H7 (cell line): ENCODE results near the gene RLN2. TPM values are rescaled to one million over a fixed set of nuclear protein-coding genes. Genes with fewer than 3 reads are reported as not detected.
A peak's percentile ranks its signal among the peaks of the same experiment; 100 is the strongest.

Experiments
- DNase-seq: peaks from one replicate; pipeline ENCODE4 v3.0.0; 2012
- H3K27me3 ChIP-seq: 2 replicates; pipeline ENCODE4 v1.6.0; 2011; ENCODE audit warnings: mild to moderate bottlenecking, low read length; ENCODE audit not compliant: control insufficient read depth, insufficient read depth
- H3K36me3 ChIP-seq: replicated peaks from 2 replicates; pipeline ENCODE4 v1.5.1; 2011; ENCODE audit warnings: low read length; ENCODE audit not compliant: control insufficient read depth, insufficient read depth
- H3K4me3 ChIP-seq: 2 replicates; pipeline ENCODE4 v1.5.1; 2011; ENCODE audit warnings: low read depth, mild to moderate bottlenecking, control low read depth, low read length, moderate library complexity; ENCODE audit not compliant: insufficient read depth
- total RNA-seq: library from RNA; depleted of rRNA; stranded (reverse); fragments of >200 nt; shearing (Covaris generic); gene quantifications from 2 replicates; pipeline ENCODE4 v1.2.3, GENCODE V29; 2014; rRNA removed

The RLN2 gene
- total RNA-seq, 1 experiment from 2014 or later, result 0.28 TPM

DNA sequence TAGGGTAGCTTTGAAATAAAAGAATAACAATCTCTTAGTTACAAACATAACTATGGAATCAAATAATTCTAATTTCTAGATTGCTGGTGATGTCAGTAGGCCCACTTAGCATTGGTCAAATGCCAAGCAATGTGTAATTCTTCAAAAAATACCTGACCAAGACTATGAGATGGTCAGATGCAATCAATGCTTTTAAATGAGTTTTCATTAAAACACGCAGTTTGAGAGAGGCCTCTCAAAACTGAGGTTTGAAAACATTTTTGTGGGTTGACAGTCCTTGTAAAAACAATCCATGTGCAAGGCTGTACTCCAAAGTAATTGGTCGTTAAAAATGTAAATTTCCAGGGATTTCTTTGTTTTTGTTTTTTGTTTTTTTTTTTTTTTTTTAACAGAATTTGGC lies 1.2 kb upstream of the RLN2 start:
- no peak overlapping the region for H3K4me3 ChIP-seq
- H3K36me3 ChIP-seq, result no peaks in the 10 kb centered on the region
- H3K27me3 ChIP-seq, result no peaks in the 10 kb centered on the region
- DNase-seq, result no peak

DNA sequence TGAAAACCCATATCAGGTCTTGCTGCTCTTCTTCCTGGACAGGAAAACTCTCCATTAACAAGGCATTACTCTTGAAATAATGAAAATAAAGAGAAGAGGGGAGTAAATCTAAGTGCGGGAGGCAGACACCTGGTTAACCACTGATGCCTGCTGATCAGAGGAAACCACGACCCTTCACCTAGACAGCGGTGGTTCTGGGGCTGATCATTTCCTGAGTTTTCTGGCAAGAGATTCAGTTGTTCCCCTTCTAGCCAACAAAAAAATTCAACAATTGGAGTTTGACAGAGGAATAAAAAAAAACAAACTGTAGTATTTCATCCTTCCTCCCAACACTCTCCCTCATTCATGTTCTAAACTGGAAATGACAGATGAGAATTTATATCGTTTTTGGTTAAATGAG lies 3.0 kb downstream of the RLN2 start:
- no peak overlapping the region for H3K4me3 ChIP-seq
- DNase-seq, result no peak
- H3K36me3 ChIP-seq, result no peaks in the 10 kb centered on the region
- no peaks in the 10 kb centered on the region for H3K27me3 ChIP-seq

DNA sequence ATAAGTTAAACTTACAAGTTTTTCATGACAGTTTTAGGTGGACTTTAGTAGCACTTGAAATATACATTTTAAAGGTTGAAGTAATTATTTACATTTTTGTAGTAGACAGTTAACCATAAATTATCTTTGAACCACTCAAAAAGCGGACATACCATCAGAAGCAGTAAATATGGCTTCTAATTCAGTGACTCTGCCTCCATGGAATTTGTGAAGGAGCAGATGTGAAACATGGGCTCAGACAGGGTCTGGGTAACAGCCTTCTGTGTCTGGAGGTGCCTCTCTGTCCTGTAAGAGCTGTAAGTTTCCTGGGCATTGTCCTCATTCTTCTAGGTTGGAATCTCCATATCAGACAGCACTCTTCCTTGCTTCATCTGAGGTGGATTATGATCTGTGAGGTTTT lies 12.4 kb downstream of the RLN2 start:
- DNase-seq, result no peak

DNA sequence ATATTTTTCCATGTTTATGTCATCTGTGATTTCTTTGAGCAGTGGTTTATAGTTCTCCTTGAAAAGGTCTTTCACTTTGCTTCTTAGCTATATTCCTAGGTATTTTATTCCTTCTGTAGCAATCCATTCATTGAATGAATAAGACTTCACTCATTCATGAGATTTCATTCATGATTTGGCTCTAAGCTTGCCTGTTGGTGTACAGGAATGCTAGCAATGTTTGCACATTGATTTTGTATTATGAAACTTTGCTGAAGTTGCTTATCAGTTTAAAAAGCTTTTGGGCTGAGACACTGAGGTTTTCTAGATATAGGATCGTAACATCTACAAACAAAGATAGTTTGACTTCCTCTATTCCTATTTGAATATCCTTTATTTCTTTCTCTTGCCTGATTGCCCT lies 15.9 kb downstream of the RLN2 start:
- no peak overlapping the region for H3K4me3 ChIP-seq
- H3K27me3 ChIP-seq, result no peaks in the 10 kb centered on the region
- no peak for DNase-seq
- no peaks in the 10 kb centered on the region for H3K36me3 ChIP-seq

More for the DNA sequence above, 12.4 kb downstream of the RLN2 start:
- no peaks in the 10 kb centered on the region for H3K27me3 ChIP-seq
- H3K36me3 ChIP-seq, result no peaks in the 10 kb centered on the region
- no peak overlapping the region for H3K4me3 ChIP-seq

DNA sequence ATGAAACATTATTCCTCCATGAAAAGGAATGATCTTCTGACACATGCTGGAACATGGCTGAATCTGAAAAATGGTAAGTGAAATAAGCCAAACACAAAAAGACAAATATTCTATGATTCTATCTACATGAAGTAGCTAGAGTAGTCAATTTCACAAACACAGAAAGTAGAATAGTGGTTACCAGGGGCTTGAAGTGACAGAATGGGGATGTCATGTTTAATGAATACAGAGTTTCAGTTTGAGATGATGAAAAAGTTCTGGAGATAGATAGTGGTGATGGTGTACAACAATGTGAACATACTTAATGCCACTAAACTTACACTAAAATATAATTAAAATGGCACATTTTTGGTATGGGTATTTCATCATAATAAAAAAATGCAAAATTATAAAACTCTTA lies 18.3 kb downstream of the RLN2 start:
- Histone ChIP-seq H3K36me3 (no peaks in the 10 kb centered on the region), H3K4me3 (no peak overlapping the region), H3K27me3 (no peaks in the 10 kb centered on the region)
- DNase-seq, result no peak

DNA sequence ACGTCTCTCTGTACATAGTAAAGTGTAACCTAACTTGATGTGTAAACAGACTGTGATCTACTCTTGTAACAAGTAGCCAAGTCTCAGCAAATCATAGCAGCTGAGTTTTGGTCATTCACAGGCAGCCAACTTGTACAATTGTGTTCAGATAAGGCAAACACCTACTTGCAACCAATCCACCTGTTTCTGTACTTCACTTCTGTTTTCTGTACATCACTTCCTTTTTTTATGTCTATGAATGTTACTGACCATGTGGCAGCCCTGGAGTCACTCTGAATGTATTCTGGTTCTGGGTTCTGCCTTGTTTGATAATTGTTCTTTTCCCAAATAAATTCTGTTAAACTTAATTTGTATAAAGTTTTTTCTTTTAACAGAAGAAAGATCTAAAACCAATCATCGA lies 26.0 kb downstream of the RLN2 start:
- no peak for DNase-seq
- H3K4me3 ChIP-seq, result no peak overlapping the region
- no peaks in the 10 kb centered on the region; the same call in 1 of the 2 replicates for H3K36me3 ChIP-seq
- H3K27me3 ChIP-seq, result no peaks in the 10 kb centered on the region

DNA sequence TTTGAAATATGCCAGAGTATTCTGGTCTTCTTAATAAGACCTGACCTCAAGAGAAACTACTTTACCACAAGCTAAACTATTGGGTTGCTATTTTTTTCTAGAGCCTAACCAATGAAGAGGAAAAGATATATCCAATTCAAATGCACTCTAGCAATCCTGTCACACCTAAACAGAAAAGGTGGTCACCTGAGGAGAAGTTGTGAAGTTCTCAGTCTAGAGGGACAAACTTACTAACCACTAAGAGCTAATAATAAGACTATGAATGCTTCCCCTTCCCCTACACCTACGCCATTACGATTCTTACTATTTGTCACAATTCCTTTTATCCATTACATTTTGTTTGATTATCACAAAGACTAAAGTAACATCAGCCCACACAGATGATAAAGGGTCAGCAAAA lies 29.7 kb downstream of the RLN2 start:
- Histone ChIP-seq H3K4me3 (no peak overlapping the region), H3K27me3 (no peaks in the 10 kb centered on the region)
- DNase-seq, result no peak

DNA sequence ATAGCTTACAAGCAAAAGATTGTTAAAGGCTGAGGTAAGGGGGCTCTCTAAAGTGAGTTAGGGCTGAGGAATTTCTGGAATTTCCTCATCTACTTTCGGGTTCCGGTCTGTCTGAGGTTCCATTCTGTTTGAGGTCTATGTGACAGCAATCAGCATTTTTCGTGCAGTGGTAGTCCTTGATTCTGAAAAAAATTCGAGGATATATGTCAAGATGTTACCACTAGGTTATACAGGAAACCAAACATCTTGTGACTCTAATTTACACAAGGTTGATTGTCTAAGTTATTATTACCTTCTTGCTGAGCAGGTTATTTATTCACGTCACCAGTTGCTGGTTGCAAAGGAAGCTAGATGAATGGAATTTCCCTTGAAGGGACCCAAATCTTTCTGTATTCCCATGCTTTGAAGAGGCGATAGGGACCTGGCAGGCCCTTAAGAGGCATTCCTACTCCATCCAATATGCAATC lies 35.2 kb downstream of the RLN2 start:
- Histone ChIP-seq H3K36me3 (no peaks in the 10 kb centered on the region), H3K4me3 (no peak overlapping the region), H3K27me3 (no peaks in the 10 kb centered on the region)
- DNase-seq, result peak; percentile 6

More for the DNA sequence above, 29.7 kb downstream of the RLN2 start:
- H3K36me3 ChIP-seq, result no peaks in the 10 kb centered on the region; the same call in 1 of the 2 replicates

DNA sequence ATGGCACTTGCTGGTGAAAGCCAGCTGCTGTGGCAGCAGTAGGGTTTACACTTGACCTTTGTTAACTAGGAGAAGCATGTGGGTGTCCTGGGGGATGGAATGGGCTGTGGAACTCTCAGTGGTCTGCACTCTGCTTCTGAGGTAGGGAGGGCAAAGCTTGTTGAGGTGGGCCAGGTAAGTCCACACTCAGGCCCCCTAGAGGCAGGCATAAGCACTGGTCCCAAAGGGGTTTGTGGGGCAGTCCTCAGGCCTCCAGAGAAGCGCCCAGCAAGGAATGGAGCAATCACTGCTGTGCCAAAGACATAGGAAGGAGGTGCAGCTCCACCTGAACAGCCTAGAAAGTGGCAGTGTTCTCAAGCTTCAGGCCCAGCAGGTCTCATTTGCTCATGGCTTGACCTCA lies 38.6 kb downstream of the RLN2 start:
- H3K4me3 ChIP-seq, result no peak overlapping the region
- no peaks in the 10 kb centered on the region for H3K36me3 ChIP-seq
- no peaks in the 10 kb centered on the region for H3K27me3 ChIP-seq
- DNase-seq, result peak; percentile 25

DNA sequence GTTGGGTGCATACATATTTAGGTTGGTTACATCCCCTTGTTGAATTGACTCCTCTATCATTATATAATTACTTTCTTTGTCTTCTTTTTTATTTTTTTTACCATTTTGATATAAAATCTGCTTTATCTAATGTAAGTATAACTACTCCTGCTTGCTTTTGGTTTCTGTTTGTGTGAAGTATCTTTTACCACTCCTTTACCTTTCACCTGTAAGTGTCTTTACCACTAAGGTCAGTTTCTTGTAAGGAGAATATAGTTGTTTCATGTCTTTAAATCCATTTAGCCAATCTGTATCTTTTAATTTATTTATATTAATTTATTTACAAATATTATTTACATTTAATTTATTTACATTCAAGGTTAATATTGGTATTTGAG lies 40.3 kb downstream of the RLN2 start:
- no peak for DNase-seq
- Histone ChIP-seq H3K36me3 (no peaks in the 10 kb centered on the region), H3K27me3 (no peaks in the 10 kb centered on the region), H3K4me3 (no peak overlapping the region)

DNA sequence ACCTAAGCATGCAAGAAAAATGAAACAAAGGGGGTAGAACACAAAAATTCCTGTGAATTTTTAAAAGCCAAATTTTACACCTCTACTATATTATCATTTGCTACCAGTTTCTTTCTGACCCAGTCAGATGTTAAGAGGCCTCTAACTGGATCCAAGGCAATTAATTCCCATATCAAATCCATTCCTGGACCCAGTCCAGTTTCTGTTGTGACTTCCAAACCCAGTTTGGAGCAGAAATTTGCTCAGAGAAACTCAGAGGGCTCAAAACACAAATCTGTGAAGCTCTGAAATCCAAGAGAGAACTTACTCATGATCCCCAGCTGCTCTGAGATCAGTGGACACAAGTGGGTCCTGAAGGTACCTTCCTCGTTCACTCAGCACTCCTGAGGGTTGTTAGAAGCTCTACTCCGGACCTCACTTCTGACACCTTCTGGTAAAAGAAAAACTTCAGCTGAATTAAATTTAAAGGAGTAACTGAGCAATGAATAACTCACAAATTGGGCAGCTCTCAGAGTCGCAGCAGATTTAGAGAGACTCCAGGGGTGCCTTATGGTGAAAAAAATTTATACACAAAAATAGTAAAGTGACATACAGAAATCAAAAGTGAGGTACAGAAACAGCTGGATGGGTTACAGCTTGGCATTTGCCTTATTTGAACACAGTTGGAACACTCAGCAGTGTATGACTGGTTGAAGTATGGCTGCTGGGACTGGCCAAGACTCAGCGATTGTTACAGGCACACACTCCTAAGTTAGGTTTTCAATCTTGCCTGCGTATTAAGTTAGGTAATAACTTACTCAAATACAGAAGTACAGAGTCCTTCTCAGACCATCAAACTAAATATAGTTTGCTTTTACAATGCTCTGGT lies 40.9 kb downstream of the RLN2 start:
- Histone ChIP-seq H3K36me3 (no peaks in the 10 kb centered on the region), H3K27me3 (no peaks in the 10 kb centered on the region), H3K4me3 (no peak overlapping the region)
- DNase-seq, result peak; percentile 13

Other genes starting within 250 kb of the RLN2 start
- not detected in 2 replicates for gene INSL6, start 119.1 kb downstream of the RLN2 start, total RNA-seq
- gene INSL4, start 73.3 kb downstream of the RLN2 start, total RNA-seq, result not detected in 2 replicates
- gene RLN1, start 35.2 kb upstream of the RLN2 start, total RNA-seq, result 0.30 and 0.42 TPM in 2 replicates
- gene PLGRKT, start 133.2 kb upstream of the RLN2 start, total RNA-seq, result 28.2 and 32.3 TPM in 2 replicates
- 0.26 TPM in 1 of 2 replicates, not detected in the other for gene CD274, start 145.8 kb upstream of the RLN2 start, total RNA-seq
- gene PDCD1LG2, start 205.8 kb upstream of the RLN2 start, total RNA-seq, result not detected in 2 replicates